ENCODE data around the gene TNRC6A. TPM values are rescaled to one million over a fixed set of nuclear protein-coding genes. Genes with fewer than 3 reads are reported as not detected.
"Not testable (repeated sequence)": the region's sequence is repeated elsewhere in the genome, so short reads cannot be mapped to it uniquely, and the experiment has no call there.

TNRC6A gene
- total and polyA plus RNA-seq, 4 donors: 9.3 to 42.3 (median 22.9) TPM

- WGBS: 33% methylated on average over 5 of the region's 5 CpGs
- H3K27me3 ChIP-seq (ENCODE audit: control insufficient read depth in 4 of 4, insufficient read depth in 4 of 4, low read length in 3 of 4): no peaks in the 10 kb centered on the region
- H3K36me3 ChIP-seq (ENCODE audit: control insufficient read depth in 4 of 4, insufficient read depth in 3 of 4, low read depth in 1 of 4, low read length in 3 of 4): no peaks in the 10 kb centered on the region
- TF ChIP-seq ZBTB33 (IDR thresholded peaks at IDR 0.05) (no peak), TAF1 (conservative IDR thresholded peaks at IDR 0.05) (no peak), SP1 (IDR thresholded peaks at IDR 0.05) (no peak), FOXA1 (IDR thresholded peaks at IDR 0.05) (no peak), RXRA (IDR thresholded peaks at IDR 0.05) (no peak), YY1 (IDR thresholded peaks at IDR 0.05) (no peak), FOXA2 (IDR thresholded peaks at IDR 0.05) (no peak), EGR1 (IDR thresholded peaks at IDR 0.05; ENCODE audit: low read depth in 2 of 2) (no peak), REST (IDR thresholded peaks at IDR 0.05) (no peak), HNF4G (IDR thresholded peaks at IDR 0.05) (no peak), GABPA (IDR thresholded peaks at IDR 0.05 in 1 of 2, conservative IDR thresholded peaks at IDR 0.05 in 1 of 2) (no peak), NR2F2 (IDR thresholded peaks at IDR 0.05) (peak; percentile 9), MAX (IDR thresholded peaks at IDR 0.05) (no peak), HNF4A (conservative IDR thresholded peaks at IDR 0.05) (peak; percentile 11 to 17), RAD21 (IDR thresholded peaks at IDR 0.05) (no peak), ATF3 (IDR thresholded peaks at IDR 0.05) (no peak), JUND (IDR thresholded peaks at IDR 0.05) (peak in 1 of 2 donors; percentile 19)
- H3K4me1 ChIP-seq (ENCODE audit: control insufficient read depth in 4 of 4, insufficient read depth in 4 of 4, low read length in 3 of 4): peaks cover 0 to 5% (median 3%) of the 10 kb centered on the region in 4 donors
- DNase-seq (ENCODE audit: low spot score): no peak
- peak overlapping the region; percentile 3 to 54 for H3K27ac ChIP-seq (ENCODE audit: low read depth in 1 of 2, low read length in 2 of 2)
- H3K9ac ChIP-seq (ENCODE audit: low read depth in 1 of 2, low read length in 2 of 2): no peak overlapping the region
- H3K4me3 ChIP-seq (ENCODE audit: low read depth in 1 of 3, low read length in 3 of 3): no peak overlapping the region
- no peaks in the 10 kb centered on the region for H3K9me3 ChIP-seq (ENCODE audit: control insufficient read depth in 4 of 4, low read length in 3 of 4)
Observed at GRCh38 chr16:24701521-24701951, 27.9 kb upstream of the TNRC6A start.

GRCh38 chr16:24707760-24708159, 21.7 kb upstream of the TNRC6A start:
- H3K36me3 ChIP-seq (ENCODE audit: control insufficient read depth in 4 of 4, insufficient read depth in 3 of 4, low read depth in 1 of 4, low read length in 3 of 4); H3K9ac ChIP-seq (ENCODE audit: low read depth in 1 of 2, low read length in 2 of 2); H3K27ac ChIP-seq (ENCODE audit: low read depth in 1 of 2, low read length in 2 of 2); H3K9me3 ChIP-seq (ENCODE audit: control insufficient read depth in 4 of 4, low read length in 3 of 4); H3K27me3 ChIP-seq (ENCODE audit: control insufficient read depth in 4 of 4, insufficient read depth in 4 of 4, low read length in 3 of 4); H3K4me1 ChIP-seq (ENCODE audit: control insufficient read depth in 4 of 4, insufficient read depth in 4 of 4, low read length in 3 of 4); DNase-seq (ENCODE audit: low spot score); H3K4me3 ChIP-seq (ENCODE audit: low read depth in 1 of 3, low read length in 3 of 3): not testable (repeated sequence)
- 64% methylated on average over 7 of the region's 7 CpGs for WGBS

Data from liver (tissue), 9 donors.